Chondrocyte (in vitro differentiated cells): ENCODE measurements around the gene CELF2. TPM values are rescaled to one million over a fixed set of nuclear protein-coding genes. Genes with fewer than 3 reads are reported as not detected.

Experiments
- DNase-seq: peaks from one replicate; pipeline ENCODE4 v3.0.0; 2021; ENCODE audit warnings: mixed read lengths, low spot score
- H3K27ac Mint-ChIP-seq: one replicate; pipeline ENCODE4 v1.8.0; 2021; ENCODE audit warnings: mild to moderate bottlenecking, moderate library complexity, mixed read lengths; ENCODE audit not compliant: unreplicated experiment
- H3K27me3 Mint-ChIP-seq: 2 replicates; pipeline ENCODE4 v1.8.0; 2021; ENCODE audit warnings: low read depth, mixed read lengths
- H3K36me3 Mint-ChIP-seq: 2 replicates; pipeline ENCODE4 v1.8.0; 2021; ENCODE audit warnings: low read depth, mixed read lengths
- H3K4me1 Mint-ChIP-seq: 2 replicates; pipeline ENCODE4 v1.8.0; 2021; ENCODE audit warnings: low read depth, mild to moderate bottlenecking, mixed read lengths
- H3K4me3 Mint-ChIP-seq: one replicate; pipeline ENCODE4 v1.8.0; 2021; ENCODE audit warnings: mild to moderate bottlenecking, moderate library complexity, mixed read lengths; ENCODE audit not compliant: unreplicated experiment
- H3K9me3 Mint-ChIP-seq: 2 replicates; pipeline ENCODE4 v1.8.0; 2021; ENCODE audit warnings: low read depth, mixed read lengths
- CTCF ChIP-seq: fragments of 200-600 bp; sonication (generic); IDR thresholded peaks from 2 replicates; pipeline ENCODE4 v1.5.0; 2021; ENCODE audit warnings: antibody characterized with exemption, mild to moderate bottlenecking, moderate library complexity
- total RNA-seq: library from RNA; stranded (reverse); gene quantifications from 3 replicates; pipeline ENCODE4 v1.2.1, GENCODE V29; 2021

The CELF2 gene
- total RNA-seq, 1 donor from 2014 or later = 44.3 TPM

GRCh38 chr10:11096422-11096821 is 78.8 kb downstream of the CELF2 start:
- H3K4me1 Mint-ChIP-seq = peaks cover 12% of the 10 kb centered on the region
- no peak overlapping the region for H3K4me3 Mint-ChIP-seq
- H3K27ac Mint-ChIP-seq = no peak overlapping the region
- no peaks in the 10 kb centered on the region for H3K9me3 Mint-ChIP-seq
- no peak for DNase-seq
- TF ChIP-seq CTCF = no peak
- H3K36me3 Mint-ChIP-seq = no peaks in the 10 kb centered on the region
- no peaks in the 10 kb centered on the region for H3K27me3 Mint-ChIP-seq

GRCh38 chr10:11097686-11098085 is 80.0 kb downstream of the CELF2 start:
- peaks cover 19% of the 10 kb centered on the region for H3K4me1 Mint-ChIP-seq
- H3K36me3 Mint-ChIP-seq = no peaks in the 10 kb centered on the region
- no peak for DNase-seq
- H3K27me3 Mint-ChIP-seq = no peaks in the 10 kb centered on the region
- H3K27ac Mint-ChIP-seq = no peak overlapping the region
- H3K9me3 Mint-ChIP-seq = no peaks in the 10 kb centered on the region
- no peak overlapping the region for H3K4me3 Mint-ChIP-seq
- no peak for TF ChIP-seq CTCF

- no peak overlapping the region for H3K27ac Mint-ChIP-seq
- H3K36me3 Mint-ChIP-seq = no peaks in the 10 kb centered on the region
- no peak for TF ChIP-seq CTCF
- no peaks in the 10 kb centered on the region for H3K9me3 Mint-ChIP-seq
- peaks cover 19% of the 10 kb centered on the region for H3K4me1 Mint-ChIP-seq
- no peak overlapping the region for H3K4me3 Mint-ChIP-seq
- no peak for DNase-seq
- H3K27me3 Mint-ChIP-seq = no peaks in the 10 kb centered on the region
Observed at GRCh38 chr10:11098666-11099065, 81.0 kb downstream of the CELF2 start.

- Mint-ChIP-seq H3K9me3 (peaks cover 2% of the 10 kb centered on the region), H3K27me3 (no peaks in the 10 kb centered on the region), H3K27ac (no peak overlapping the region), H3K36me3 (peaks cover 3% of the 10 kb centered on the region), H3K4me1 (peaks cover 12% of the 10 kb centered on the region), H3K4me3 (no peak overlapping the region)
- DNase-seq = no peak
- no peak for TF ChIP-seq CTCF
Observed at GRCh38 chr10:11104772-11105675, 87.4 kb downstream of the CELF2 start.

GRCh38 chr10:11105676-11106004 is 88.0 kb downstream of the CELF2 start:
- no peaks in the 10 kb centered on the region for H3K27me3 Mint-ChIP-seq
- TF ChIP-seq CTCF = no peak
- H3K4me3 Mint-ChIP-seq = no peak overlapping the region
- peaks cover 12% of the 10 kb centered on the region for H3K4me1 Mint-ChIP-seq
- H3K9me3 Mint-ChIP-seq = peaks cover 2% of the 10 kb centered on the region
- H3K36me3 Mint-ChIP-seq = peaks cover 3% of the 10 kb centered on the region
- no peak for DNase-seq
- no peak overlapping the region for H3K27ac Mint-ChIP-seq
